ENCODE measurements around the gene PDYN.

GRCh38 chr20:1944345-1945091, 49.3 kb downstream of the PDYN start:
- TF ChIP-seq CTCF (conservative IDR thresholded peaks at IDR 0.05 in 1 of 2, IDR thresholded peaks at IDR 0.05 in 1 of 2; ENCODE audit: low read depth in 1 of 2, low read length in 2 of 2) (no peak), EZH2 (IDR thresholded peaks at IDR 0.05; ENCODE audit: low read length, missing control alignments) (no peak)
